GM23338 (cell line): ENCODE results near the gene ADGRF4. TPM values are rescaled to one million over a fixed set of nuclear protein-coding genes. Genes with fewer than 3 reads are reported as not detected.

Source experiments
- ATAC-seq: fragments of 200-7000 bp; cut with Tn5 transposase; 3 replicates; pipeline ENCODE4 v1.9.1; 2020
- DNase-seq: peaks from one replicate; pipeline ENCODE4 v3.0.0-alpha.2; 2015; ENCODE audit warnings: low spot score
- H2AFZ ChIP-seq: fragments of 200-600 bp; sonication (generic); 2 replicates; pipeline ENCODE4 v1.8.0; 2016; ENCODE audit warnings: antibody characterized with exemption, mild to moderate bottlenecking, moderate library complexity
- H3F3A ChIP-seq: fragments of 200-600 bp; sonication (generic); replicated peaks from 2 replicates; pipeline ENCODE4 v1.8.0; 2017; ENCODE audit warnings: antibody characterized with exemption, mixed run types, low read depth
- H3K27ac ChIP-seq: fragments of 200-600 bp; sonication (generic); 2 replicates; pipeline ENCODE4 v1.6.1; 2016; ENCODE audit warnings: low read depth
- H3K27me3 ChIP-seq: fragments of 200-600 bp; sonication (generic); 2 replicates; pipeline ENCODE4 v1.8.0; 2016; ENCODE audit warnings: mild to moderate bottlenecking, mixed run types, moderate library complexity; ENCODE audit not compliant: insufficient read depth
- H3K36me3 ChIP-seq: fragments of 200-600 bp; sonication (generic); 2 replicates; pipeline ENCODE4 v1.8.0; 2016; ENCODE audit warnings: mild to moderate bottlenecking; ENCODE audit not compliant: insufficient read depth
- H3K4me1 ChIP-seq: fragments of 200-600 bp; sonication (generic); 2 replicates; pipeline ENCODE4 v1.8.0; 2016; ENCODE audit warnings: mild to moderate bottlenecking, moderate library complexity; ENCODE audit not compliant: insufficient read depth
- H3K4me2 ChIP-seq: fragments of 200-600 bp; sonication (generic); 2 replicates; pipeline ENCODE4 v1.7.1; 2017; ENCODE audit warnings: mixed run types
- H3K4me3 ChIP-seq: fragments of 200-600 bp; sonication (generic); 2 replicates; pipeline ENCODE4 v1.6.1; 2016; ENCODE audit warnings: mixed run types
- H3K79me2 ChIP-seq: fragments of 200-600 bp; sonication (generic); replicated peaks from 2 replicates; pipeline ENCODE4 v1.8.0; 2017; ENCODE audit warnings: mild to moderate bottlenecking; ENCODE audit not compliant: insufficient read depth
- H3K9me2 ChIP-seq: fragments of 200-600 bp; sonication (generic); 2 replicates; pipeline ENCODE4 v1.8.0; 2017; ENCODE audit not compliant: insufficient read depth
- H4K20me1 ChIP-seq: fragments of 200-600 bp; sonication (generic); replicated peaks from 2 replicates; pipeline ENCODE4 v1.8.0; 2017; ENCODE audit warnings: mild to moderate bottlenecking; ENCODE audit not compliant: insufficient read depth
- H3K27ac Mint-ChIP-seq: 2 replicates; pipeline ENCODE4 v1.8.0; 2020; ENCODE audit warnings: inconsistent platforms, mild to moderate bottlenecking, moderate library complexity, mixed read lengths
- H3K27me3 Mint-ChIP-seq: 3 replicates; pipeline ENCODE4 v1.8.0; 2022; ENCODE audit warnings: low read depth, mild to moderate bottlenecking, moderate library complexity, mixed read lengths, inconsistent platforms; ENCODE audit not compliant: insufficient read depth, poor library complexity
- H3K36me3 Mint-ChIP-seq: 3 replicates; pipeline ENCODE4 v1.8.0; 2021; ENCODE audit warnings: low read depth, mild to moderate bottlenecking, inconsistent platforms, moderate library complexity, mixed read lengths
- H3K4me1 Mint-ChIP-seq: 3 replicates; pipeline ENCODE4 v1.8.0; 2020; ENCODE audit warnings: mild to moderate bottlenecking, inconsistent platforms, mixed read lengths
- H3K4me3 Mint-ChIP-seq: 3 replicates; pipeline ENCODE4 v1.8.0; 2021; ENCODE audit warnings: moderate library complexity, mild to moderate bottlenecking, inconsistent platforms, mixed read lengths
- H3K9me3 Mint-ChIP-seq: 3 replicates; pipeline ENCODE4 v1.8.0; 2020; ENCODE audit warnings: moderate library complexity, mild to moderate bottlenecking, inconsistent platforms, mixed read lengths
- CREB1 ChIP-seq: fragments of 250-450 bp; sonication (Bioruptor Pico); IDR thresholded peaks from 2 replicates; pipeline ENCODE4 v1.5.0; 2020; ENCODE audit warnings: low read depth, mild to moderate bottlenecking, moderate library complexity
- EZH2 ChIP-seq: fragments of 200-600 bp; sonication (generic); IDR thresholded peaks from one replicate; pipeline ENCODE4 v1.8.0; 2017; ENCODE audit warnings: antibody characterized with exemption, mild to moderate bottlenecking, low read depth; ENCODE audit not compliant: unreplicated experiment
- EZH2phosphoT487 ChIP-seq: fragments of 200-600 bp; sonication (generic); IDR thresholded peaks from one replicate; pipeline ENCODE4 v1.8.1; 2018; ENCODE audit warnings: antibody characterized with exemption; ENCODE audit not compliant: unreplicated experiment
- JUNB ChIP-seq: IDR thresholded peaks from one replicate; pipeline ENCODE4 v1.6.1; 2016; ENCODE audit warnings: antibody characterized with exemption; ENCODE audit not compliant: unreplicated experiment
- NANOG ChIP-seq: IDR thresholded peaks from 2 replicates; pipeline ENCODE4 v1.6.1; 2016; ENCODE audit warnings: antibody characterized with exemption, borderline replicate concordance
- POLR2AphosphoS5 ChIP-seq: IDR thresholded peaks from 2 replicates; pipeline ENCODE4 v1.6.1; 2016; ENCODE audit warnings: antibody characterized with exemption, low read depth
- STAT1 ChIP-seq: IDR thresholded peaks from one replicate; pipeline ENCODE4 v1.6.1; 2016; ENCODE audit warnings: antibody characterized with exemption; ENCODE audit not compliant: unreplicated experiment
- ZNF114 ChIP-seq: fragments of 250-450 bp; sonication (Bioruptor Pico); IDR thresholded peaks from 2 replicates; pipeline ENCODE4 v1.5.0; 2020; ENCODE audit warnings: mild to moderate bottlenecking, moderate library complexity
- ZNF331 ChIP-seq: fragments of 250-450 bp; sonication (Bioruptor Pico); IDR thresholded peaks from 2 replicates; pipeline ENCODE4 v1.5.0; 2020; ENCODE audit warnings: low read depth, mild to moderate bottlenecking, moderate library complexity
- polyA plus RNA-seq: library from polyadenylated mRNA; unstranded; fragments of >200 nt; fragmentation: Nextera tagmentation; extraction: Ambion mirVana; gene quantifications from 2 replicates; pipeline ENCODE4 v1.2.1, GENCODE V29; 2016
- total RNA-seq: library from RNA; depleted of rRNA; stranded (reverse); fragments of >200 nt; shearing (Covaris generic); gene quantifications from 2 replicates; pipeline ENCODE4 v1.2.3, GENCODE V29; 2014
- TF ChIP-seq, protein P1 (sequence below): IDR thresholded peaks from 2 replicates; pipeline ENCODE4 v1.6.1; 2016; ENCODE audit warnings: antibody characterized with exemption
- TF ChIP-seq, protein P2 (sequence below): IDR thresholded peaks from one replicate; pipeline ENCODE4 v1.6.1; 2018; ENCODE audit warnings: antibody characterized with exemption; ENCODE audit not compliant: unreplicated experiment
- TF ChIP-seq, protein P3 (sequence below), 2 experiments: fragments of 200-600 bp in 1 of 2; sonication (generic) in 1 of 2; conservative IDR thresholded peaks; 2 replicates each; pipeline versions ENCODE4 v1.5.1 to v1.6.1; 2016 to 2017; ENCODE audit warnings: antibody characterized with exemption in 2 of 2, low read depth in 2 of 2, mild to moderate bottlenecking in 2 of 2, moderate library complexity in 1 of 2
- TF ChIP-seq, protein P4 (sequence below): fragments of 250-450 bp; sonication (Bioruptor Pico); IDR thresholded peaks from 2 replicates; pipeline ENCODE4 v1.5.0; 2020; ENCODE audit warnings: mild to moderate bottlenecking, moderate library complexity

ADGRF4 gene
- total and polyA plus RNA-seq, 2 experiments from 2014 or later = not detected

DNA sequence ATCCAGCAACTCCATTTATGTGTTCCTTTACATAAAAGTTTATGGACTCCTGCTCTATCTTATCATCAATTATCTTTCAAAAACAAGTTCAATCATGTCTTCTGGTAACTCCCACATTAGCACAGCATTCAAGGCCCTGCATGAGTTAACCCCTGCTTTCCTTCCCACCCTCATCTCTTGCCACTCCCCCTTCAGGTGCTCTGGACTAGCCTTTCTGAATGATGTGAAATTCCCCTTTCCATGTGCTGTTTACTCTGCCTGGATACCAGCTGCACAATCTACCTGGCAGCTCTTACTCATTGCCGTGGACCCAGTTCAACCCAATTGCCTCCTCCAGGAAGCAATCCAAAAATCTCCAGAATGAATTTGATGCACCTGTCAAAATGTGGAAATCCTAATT lies 11.9 kb downstream of the ADGRF4 start:
- no peaks in the 10 kb centered on the region for H3K4me1 ChIP-seq
- H3K36me3 ChIP-seq = no peaks in the 10 kb centered on the region
- no peaks in the 10 kb centered on the region for H3K36me3 Mint-ChIP-seq
- H3K27ac ChIP-seq = no peak overlapping the region
- H4K20me1 ChIP-seq = no peaks in the 10 kb centered on the region
- H3K79me2 ChIP-seq = no peaks in the 10 kb centered on the region
- H3K27ac Mint-ChIP-seq = no peak overlapping the region
- H2AFZ ChIP-seq = peak overlapping the region; percentile 28; the same call in 1 of the 2 replicates
- ATAC-seq (no peak), DNase-seq (no peak)
- H3K9me3 Mint-ChIP-seq = 0 out of 3 replicates have a peak, but pooled peaks cover 6% of the 10 kb centered on the region
- no peaks in the 10 kb centered on the region for H3F3A ChIP-seq
- H3K4me3 Mint-ChIP-seq = no peak overlapping the region
- no peaks in the 10 kb centered on the region for H3K27me3 ChIP-seq
- H3K4me1 Mint-ChIP-seq = no peaks in the 10 kb centered on the region
- H3K4me3 ChIP-seq = no peak overlapping the region
- no peaks in the 10 kb centered on the region for H3K27me3 Mint-ChIP-seq
- no peak for TF ChIP-seq JUNB
- no peak for TF ChIP-seq NANOG
- TF ChIP-seq POLR2AphosphoS5 = no peak
- TF ChIP-seq, protein P1, sequence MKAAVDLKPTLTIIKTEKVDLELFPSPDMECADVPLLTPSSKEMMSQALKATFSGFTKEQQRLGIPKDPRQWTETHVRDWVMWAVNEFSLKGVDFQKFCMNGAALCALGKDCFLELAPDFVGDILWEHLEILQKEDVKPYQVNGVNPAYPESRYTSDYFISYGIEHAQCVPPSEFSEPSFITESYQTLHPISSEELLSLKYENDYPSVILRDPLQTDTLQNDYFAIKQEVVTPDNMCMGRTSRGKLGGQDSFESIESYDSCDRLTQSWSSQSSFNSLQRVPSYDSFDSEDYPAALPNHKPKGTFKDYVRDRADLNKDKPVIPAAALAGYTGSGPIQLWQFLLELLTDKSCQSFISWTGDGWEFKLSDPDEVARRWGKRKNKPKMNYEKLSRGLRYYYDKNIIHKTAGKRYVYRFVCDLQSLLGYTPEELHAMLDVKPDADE = no peak
- TF ChIP-seq, protein P2, sequence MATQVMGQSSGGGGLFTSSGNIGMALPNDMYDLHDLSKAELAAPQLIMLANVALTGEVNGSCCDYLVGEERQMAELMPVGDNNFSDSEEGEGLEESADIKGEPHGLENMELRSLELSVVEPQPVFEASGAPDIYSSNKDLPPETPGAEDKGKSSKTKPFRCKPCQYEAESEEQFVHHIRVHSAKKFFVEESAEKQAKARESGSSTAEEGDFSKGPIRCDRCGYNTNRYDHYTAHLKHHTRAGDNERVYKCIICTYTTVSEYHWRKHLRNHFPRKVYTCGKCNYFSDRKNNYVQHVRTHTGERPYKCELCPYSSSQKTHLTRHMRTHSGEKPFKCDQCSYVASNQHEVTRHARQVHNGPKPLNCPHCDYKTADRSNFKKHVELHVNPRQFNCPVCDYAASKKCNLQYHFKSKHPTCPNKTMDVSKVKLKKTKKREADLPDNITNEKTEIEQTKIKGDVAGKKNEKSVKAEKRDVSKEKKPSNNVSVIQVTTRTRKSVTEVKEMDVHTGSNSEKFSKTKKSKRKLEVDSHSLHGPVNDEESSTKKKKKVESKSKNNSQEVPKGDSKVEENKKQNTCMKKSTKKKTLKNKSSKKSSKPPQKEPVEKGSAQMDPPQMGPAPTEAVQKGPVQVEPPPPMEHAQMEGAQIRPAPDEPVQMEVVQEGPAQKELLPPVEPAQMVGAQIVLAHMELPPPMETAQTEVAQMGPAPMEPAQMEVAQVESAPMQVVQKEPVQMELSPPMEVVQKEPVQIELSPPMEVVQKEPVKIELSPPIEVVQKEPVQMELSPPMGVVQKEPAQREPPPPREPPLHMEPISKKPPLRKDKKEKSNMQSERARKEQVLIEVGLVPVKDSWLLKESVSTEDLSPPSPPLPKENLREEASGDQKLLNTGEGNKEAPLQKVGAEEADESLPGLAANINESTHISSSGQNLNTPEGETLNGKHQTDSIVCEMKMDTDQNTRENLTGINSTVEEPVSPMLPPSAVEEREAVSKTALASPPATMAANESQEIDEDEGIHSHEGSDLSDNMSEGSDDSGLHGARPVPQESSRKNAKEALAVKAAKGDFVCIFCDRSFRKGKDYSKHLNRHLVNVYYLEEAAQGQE = no peak
- TF ChIP-seq EZH2phosphoT487 = no peak
- no peak for TF ChIP-seq EZH2
- no peak for TF ChIP-seq ZNF114 (CRISPR knock-in tag)
- TF ChIP-seq CREB1 = no peak
- TF ChIP-seq, protein P3, sequence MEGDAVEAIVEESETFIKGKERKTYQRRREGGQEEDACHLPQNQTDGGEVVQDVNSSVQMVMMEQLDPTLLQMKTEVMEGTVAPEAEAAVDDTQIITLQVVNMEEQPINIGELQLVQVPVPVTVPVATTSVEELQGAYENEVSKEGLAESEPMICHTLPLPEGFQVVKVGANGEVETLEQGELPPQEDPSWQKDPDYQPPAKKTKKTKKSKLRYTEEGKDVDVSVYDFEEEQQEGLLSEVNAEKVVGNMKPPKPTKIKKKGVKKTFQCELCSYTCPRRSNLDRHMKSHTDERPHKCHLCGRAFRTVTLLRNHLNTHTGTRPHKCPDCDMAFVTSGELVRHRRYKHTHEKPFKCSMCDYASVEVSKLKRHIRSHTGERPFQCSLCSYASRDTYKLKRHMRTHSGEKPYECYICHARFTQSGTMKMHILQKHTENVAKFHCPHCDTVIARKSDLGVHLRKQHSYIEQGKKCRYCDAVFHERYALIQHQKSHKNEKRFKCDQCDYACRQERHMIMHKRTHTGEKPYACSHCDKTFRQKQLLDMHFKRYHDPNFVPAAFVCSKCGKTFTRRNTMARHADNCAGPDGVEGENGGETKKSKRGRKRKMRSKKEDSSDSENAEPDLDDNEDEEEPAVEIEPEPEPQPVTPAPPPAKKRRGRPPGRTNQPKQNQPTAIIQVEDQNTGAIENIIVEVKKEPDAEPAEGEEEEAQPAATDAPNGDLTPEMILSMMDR (conservative IDR thresholded peaks at IDR 0.05; ENCODE audit: low read depth in 2 of 2) = no peak
- no peak for TF ChIP-seq STAT1
- TF ChIP-seq ZNF331 (CRISPR knock-in tag) = no peak
- TF ChIP-seq, protein P4, sequence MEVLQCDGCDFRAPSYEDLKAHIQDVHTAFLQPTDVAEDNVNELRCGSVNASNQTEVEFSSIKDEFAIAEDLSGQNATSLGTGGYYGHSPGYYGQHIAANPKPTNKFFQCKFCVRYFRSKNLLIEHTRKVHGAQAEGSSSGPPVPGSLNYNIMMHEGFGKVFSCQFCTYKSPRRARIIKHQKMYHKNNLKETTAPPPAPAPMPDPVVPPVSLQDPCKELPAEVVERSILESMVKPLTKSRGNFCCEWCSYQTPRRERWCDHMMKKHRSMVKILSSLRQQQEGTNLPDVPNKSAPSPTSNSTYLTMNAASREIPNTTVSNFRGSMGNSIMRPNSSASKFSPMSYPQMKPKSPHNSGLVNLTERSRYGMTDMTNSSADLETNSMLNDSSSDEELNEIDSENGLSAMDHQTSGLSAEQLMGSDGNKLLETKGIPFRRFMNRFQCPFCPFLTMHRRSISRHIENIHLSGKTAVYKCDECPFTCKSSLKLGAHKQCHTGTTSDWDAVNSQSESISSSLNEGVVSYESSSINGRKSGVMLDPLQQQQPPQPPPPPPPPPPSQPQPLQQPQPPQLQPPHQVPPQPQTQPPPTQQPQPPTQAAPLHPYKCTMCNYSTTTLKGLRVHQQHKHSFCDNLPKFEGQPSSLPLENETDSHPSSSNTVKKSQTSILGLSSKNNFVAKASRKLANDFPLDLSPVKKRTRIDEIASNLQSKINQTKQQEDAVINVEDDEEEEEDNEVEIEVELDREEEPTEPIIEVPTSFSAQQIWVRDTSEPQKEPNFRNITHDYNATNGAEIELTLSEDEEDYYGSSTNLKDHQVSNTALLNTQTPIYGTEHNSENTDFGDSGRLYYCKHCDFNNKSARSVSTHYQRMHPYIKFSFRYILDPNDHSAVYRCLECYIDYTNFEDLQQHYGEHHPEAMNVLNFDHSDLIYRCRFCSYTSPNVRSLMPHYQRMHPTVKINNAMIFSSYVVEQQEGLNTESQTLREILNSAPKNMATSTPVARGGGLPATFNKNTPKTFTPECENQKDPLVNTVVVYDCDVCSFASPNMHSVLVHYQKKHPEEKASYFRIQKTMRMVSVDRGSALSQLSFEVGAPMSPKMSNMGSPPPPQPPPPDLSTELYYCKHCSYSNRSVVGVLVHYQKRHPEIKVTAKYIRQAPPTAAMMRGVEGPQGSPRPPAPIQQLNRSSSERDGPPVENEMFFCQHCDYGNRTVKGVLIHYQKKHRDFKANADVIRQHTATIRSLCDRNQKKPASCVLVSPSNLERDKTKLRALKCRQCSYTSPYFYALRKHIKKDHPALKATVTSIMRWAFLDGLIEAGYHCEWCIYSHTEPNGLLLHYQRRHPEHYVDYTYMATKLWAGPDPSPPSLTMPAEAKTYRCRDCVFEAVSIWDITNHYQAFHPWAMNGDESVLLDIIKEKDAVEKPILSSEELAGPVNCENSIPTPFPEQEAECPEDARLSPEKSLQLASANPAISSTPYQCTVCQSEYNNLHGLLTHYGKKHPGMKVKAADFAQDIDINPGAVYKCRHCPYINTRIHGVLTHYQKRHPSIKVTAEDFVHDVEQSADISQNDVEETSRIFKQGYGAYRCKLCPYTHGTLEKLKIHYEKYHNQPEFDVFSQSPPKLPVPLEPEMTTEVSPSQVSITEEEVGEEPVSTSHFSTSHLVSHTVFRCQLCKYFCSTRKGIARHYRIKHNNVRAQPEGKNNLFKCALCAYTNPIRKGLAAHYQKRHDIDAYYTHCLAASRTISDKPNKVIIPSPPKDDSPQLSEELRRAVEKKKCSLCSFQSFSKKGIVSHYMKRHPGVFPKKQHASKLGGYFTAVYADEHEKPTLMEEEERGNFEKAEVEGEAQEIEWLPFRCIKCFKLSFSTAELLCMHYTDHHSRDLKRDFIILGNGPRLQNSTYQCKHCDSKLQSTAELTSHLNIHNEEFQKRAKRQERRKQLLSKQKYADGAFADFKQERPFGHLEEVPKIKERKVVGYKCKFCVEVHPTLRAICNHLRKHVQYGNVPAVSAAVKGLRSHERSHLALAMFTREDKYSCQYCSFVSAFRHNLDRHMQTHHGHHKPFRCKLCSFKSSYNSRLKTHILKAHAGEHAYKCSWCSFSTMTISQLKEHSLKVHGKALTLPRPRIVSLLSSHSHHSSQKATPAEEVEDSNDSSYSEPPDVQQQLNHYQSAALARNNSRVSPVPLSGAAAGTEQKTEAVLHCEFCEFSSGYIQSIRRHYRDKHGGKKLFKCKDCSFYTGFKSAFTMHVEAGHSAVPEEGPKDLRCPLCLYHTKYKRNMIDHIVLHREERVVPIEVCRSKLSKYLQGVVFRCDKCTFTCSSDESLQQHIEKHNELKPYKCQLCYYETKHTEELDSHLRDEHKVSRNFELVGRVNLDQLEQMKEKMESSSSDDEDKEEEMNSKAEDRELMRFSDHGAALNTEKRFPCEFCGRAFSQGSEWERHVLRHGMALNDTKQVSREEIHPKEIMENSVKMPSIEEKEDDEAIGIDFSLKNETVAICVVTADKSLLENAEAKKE = no peak
- H3K4me2 ChIP-seq = no peak overlapping the region
- peaks cover 6% of the 10 kb centered on the region; the same call in 1 of the 2 replicates for H3K9me2 ChIP-seq
